H1 (cell line): ENCODE results near the gene MSH5. TPM values are rescaled to one million over a fixed set of nuclear protein-coding genes. Genes with fewer than 3 reads are reported as not detected.

Experiments
- polyA plus RNA-seq, 7 experiments: library from polyadenylated mRNA; depleted of rRNA in 3 of 7; stranded (reverse) in 5 of 7; unstranded in 2 of 7; fragments of >200 nt in 5 of 7; fragments of 200-250 nt in 2 of 7; gene quantifications; 1 replicate in 5 of 7; 2 replicates in 1 of 7; 4 replicates in 1 of 7; pipeline versions ENCODE4 v1.2.1 to v1.2.3, GENCODE V29; 2011 to 2013; ENCODE audit warnings: missing spikeins in 2 of 7, mixed read lengths in 2 of 7
- total RNA-seq: library from RNA; stranded (reverse); fragmentation: NEBNext Ultra II Directional; extraction: Animal tissue kit (Norgen Biotek cat#: 25700); gene quantifications from 2 replicates; pipeline ENCODE4 v1.2.1, GENCODE V29; 2021
- TF ChIP-seq, protein P1 (sequence below): fragments of 300-600 bp; sonication (generic); IDR thresholded peaks from 2 replicates; pipeline ENCODE4 v1.7.1; 2012; ENCODE audit warnings: low read length, moderate library complexity, mild to moderate bottlenecking, inconsistent platforms; ENCODE audit not compliant: insufficient replicate concordance

MSH5 gene
- total and polyA plus RNA-seq, 2 of the 8 experiments (the other 6 are each of a cell fraction or from before 2014, with no cell fraction given): 25.3 to 26.5 TPM

DNA sequence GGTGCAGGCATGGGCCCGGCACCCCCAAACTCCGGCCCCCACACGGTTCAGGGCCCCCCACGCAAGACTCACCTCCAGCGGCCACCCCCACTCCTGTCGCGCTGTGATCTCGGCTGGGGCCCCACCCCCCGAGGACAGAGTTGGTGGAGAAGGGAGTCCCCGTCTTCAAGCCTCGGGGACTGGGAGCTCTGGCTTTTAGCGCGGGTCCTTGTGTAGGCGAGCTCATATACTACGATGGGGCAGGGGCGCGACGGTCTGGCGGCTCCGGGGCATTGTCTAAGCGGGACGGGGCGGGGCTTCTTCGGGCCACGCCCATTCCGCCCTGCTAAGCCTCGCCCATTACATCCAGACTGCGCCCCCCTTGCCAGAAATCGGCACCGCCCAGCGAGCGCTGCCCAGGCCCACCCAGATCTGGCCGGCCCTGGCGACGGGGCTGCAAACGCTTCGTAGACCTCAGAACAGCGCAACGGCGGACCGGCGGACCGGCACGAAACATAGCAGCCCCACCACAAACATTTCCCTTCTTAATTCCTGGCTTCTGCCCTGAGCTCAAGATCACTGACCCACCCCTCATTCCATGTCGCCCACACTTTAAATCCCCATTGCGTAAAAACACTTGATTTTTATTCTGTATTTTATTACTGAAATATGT lies 9.7 kb upstream of the MSH5 start (continued):
- TF ChIP-seq, protein P1, sequence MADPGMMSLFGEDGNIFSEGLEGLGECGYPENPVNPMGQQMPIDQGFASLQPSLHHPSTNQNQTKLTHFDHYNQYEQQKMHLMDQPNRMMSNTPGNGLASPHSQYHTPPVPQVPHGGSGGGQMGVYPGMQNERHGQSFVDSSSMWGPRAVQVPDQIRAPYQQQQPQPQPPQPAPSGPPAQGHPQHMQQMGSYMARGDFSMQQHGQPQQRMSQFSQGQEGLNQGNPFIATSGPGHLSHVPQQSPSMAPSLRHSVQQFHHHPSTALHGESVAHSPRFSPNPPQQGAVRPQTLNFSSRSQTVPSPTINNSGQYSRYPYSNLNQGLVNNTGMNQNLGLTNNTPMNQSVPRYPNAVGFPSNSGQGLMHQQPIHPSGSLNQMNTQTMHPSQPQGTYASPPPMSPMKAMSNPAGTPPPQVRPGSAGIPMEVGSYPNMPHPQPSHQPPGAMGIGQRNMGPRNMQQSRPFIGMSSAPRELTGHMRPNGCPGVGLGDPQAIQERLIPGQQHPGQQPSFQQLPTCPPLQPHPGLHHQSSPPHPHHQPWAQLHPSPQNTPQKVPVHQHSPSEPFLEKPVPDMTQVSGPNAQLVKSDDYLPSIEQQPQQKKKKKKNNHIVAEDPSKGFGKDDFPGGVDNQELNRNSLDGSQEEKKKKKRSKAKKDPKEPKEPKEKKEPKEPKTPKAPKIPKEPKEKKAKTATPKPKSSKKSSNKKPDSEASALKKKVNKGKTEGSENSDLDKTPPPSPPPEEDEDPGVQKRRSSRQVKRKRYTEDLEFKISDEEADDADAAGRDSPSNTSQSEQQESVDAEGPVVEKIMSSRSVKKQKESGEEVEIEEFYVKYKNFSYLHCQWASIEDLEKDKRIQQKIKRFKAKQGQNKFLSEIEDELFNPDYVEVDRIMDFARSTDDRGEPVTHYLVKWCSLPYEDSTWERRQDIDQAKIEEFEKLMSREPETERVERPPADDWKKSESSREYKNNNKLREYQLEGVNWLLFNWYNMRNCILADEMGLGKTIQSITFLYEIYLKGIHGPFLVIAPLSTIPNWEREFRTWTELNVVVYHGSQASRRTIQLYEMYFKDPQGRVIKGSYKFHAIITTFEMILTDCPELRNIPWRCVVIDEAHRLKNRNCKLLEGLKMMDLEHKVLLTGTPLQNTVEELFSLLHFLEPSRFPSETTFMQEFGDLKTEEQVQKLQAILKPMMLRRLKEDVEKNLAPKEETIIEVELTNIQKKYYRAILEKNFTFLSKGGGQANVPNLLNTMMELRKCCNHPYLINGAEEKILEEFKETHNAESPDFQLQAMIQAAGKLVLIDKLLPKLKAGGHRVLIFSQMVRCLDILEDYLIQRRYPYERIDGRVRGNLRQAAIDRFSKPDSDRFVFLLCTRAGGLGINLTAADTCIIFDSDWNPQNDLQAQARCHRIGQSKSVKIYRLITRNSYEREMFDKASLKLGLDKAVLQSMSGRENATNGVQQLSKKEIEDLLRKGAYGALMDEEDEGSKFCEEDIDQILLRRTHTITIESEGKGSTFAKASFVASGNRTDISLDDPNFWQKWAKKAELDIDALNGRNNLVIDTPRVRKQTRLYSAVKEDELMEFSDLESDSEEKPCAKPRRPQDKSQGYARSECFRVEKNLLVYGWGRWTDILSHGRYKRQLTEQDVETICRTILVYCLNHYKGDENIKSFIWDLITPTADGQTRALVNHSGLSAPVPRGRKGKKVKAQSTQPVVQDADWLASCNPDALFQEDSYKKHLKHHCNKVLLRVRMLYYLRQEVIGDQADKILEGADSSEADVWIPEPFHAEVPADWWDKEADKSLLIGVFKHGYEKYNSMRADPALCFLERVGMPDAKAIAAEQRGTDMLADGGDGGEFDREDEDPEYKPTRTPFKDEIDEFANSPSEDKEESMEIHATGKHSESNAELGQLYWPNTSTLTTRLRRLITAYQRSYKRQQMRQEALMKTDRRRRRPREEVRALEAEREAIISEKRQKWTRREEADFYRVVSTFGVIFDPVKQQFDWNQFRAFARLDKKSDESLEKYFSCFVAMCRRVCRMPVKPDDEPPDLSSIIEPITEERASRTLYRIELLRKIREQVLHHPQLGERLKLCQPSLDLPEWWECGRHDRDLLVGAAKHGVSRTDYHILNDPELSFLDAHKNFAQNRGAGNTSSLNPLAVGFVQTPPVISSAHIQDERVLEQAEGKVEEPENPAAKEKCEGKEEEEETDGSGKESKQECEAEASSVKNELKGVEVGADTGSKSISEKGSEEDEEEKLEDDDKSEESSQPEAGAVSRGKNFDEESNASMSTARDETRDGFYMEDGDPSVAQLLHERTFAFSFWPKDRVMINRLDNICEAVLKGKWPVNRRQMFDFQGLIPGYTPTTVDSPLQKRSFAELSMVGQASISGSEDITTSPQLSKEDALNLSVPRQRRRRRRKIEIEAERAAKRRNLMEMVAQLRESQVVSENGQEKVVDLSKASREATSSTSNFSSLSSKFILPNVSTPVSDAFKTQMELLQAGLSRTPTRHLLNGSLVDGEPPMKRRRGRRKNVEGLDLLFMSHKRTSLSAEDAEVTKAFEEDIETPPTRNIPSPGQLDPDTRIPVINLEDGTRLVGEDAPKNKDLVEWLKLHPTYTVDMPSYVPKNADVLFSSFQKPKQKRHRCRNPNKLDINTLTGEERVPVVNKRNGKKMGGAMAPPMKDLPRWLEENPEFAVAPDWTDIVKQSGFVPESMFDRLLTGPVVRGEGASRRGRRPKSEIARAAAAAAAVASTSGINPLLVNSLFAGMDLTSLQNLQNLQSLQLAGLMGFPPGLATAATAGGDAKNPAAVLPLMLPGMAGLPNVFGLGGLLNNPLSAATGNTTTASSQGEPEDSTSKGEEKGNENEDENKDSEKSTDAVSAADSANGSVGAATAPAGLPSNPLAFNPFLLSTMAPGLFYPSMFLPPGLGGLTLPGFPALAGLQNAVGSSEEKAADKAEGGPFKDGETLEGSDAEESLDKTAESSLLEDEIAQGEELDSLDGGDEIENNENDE: no peak
- TF ChIP-seq, all 59 proteins: peak for 12
